T-helper 2 cell treated with Interferon-gamma antibody and Interleukin-4, amounts not matched to agents 100 ng/mL and 5 ng/mL, for 36 hours (primary cell): ENCODE data around the gene FOLR3. TPM values are rescaled to one million over a fixed set of nuclear protein-coding genes. Genes with fewer than 3 reads are reported as not detected.
"Not testable (repeated sequence)": the region's sequence is repeated elsewhere in the genome, so short reads cannot be mapped to it uniquely, and the experiment has no call there.

ENCODE experiments used
- intact Hi-C: fragments of 100-400 bp; cut with micrococcal nuclease; formaldehyde crosslinking; loops from one replicate; pipeline ENCODE4 v1.15.1; 2023
- total RNA-seq: library from RNA; stranded (reverse); gene quantifications from 2 replicates; pipeline ENCODE4 v1.2.3, GENCODE V29; 2022

FOLR3 gene
- total RNA-seq, 1 donor from 2014 or later: not detected

- intact Hi-C loops: no loop called here
Observed at GRCh38 chr11:72120930-72121329, 14.6 kb upstream of the FOLR3 start.

- intact Hi-C loops: no loop called here
Observed at GRCh38 chr11:72122607-72123006, 12.9 kb upstream of the FOLR3 start.

GRCh38 chr11:72123117-72123653, 12.3 kb upstream of the FOLR3 start:
- intact Hi-C loops: no loop called here

- intact Hi-C loops: no loop called here
Observed at GRCh38 chr11:72124046-72124445, 11.5 kb upstream of the FOLR3 start.

GRCh38 chr11:72125956-72126355, 9.6 kb upstream of the FOLR3 start:
- intact Hi-C loops: no loop called here

- intact Hi-C loops: no loop called here
Observed at GRCh38 chr11:72127923-72128322, 7.6 kb upstream of the FOLR3 start.

GRCh38 chr11:72129381-72129780, 6.1 kb upstream of the FOLR3 start:
- intact Hi-C loops: no loop called here

GRCh38 chr11:72132646-72133045, 2.9 kb upstream of the FOLR3 start:
- intact Hi-C loops: no loop called here

GRCh38 chr11:72135891-72136683, 562 bp downstream of the FOLR3 start:
- intact Hi-C loops: no loop called here

GRCh38 chr11:72136684-72137262, 1.2 kb downstream of the FOLR3 start:
- intact Hi-C loops: no loop called here

GRCh38 chr11:72138821-72139390, 3.4 kb downstream of the FOLR3 start:
- intact Hi-C loops: no loop called here

GRCh38 chr11:72139500-72139899, 4.0 kb downstream of the FOLR3 start:
- intact Hi-C loops: no loop called here

GRCh38 chr11:72140661-72141060, 5.1 kb downstream of the FOLR3 start:
- intact Hi-C loops: loop anchor here (5.0 kb wide), 4 partner anchors 38 to 292 kb away; partner anchors contain the start of genes CLPB and LAMTOR1

- intact Hi-C loops: loop anchor here (5.0 kb wide), 4 partner anchors 39 to 291 kb away; partner anchors contain the start of genes CLPB and LAMTOR1
Observed at GRCh38 chr11:72141066-72141465, 5.5 kb downstream of the FOLR3 start.

- intact Hi-C loops: loop anchor here (5.0 kb wide), 4 partner anchors 40 to 290 kb away; partner anchors contain the start of genes CLPB and LAMTOR1
Observed at GRCh38 chr11:72142086-72142485, 6.6 kb downstream of the FOLR3 start.

GRCh38 chr11:72142543-72142942, 7.0 kb downstream of the FOLR3 start:
- intact Hi-C loops: loop anchor here (5.0 kb wide), 4 partner anchors 40 to 290 kb away; partner anchors contain the start of genes CLPB and LAMTOR1

GRCh38 chr11:72144807-72145565, 9.5 kb downstream of the FOLR3 start:
- intact Hi-C loops: loop anchor here (1.0 to 5.0 kb wide), 6 partner anchors 32 to 287 kb away; partner anchors contain the start of genes ANAPC15, CLPB and LAMTOR1

GRCh38 chr11:72146625-72147024, 11.1 kb downstream of the FOLR3 start:
- intact Hi-C loops: no loop called here

GRCh38 chr11:72150882-72151281, 15.4 kb downstream of the FOLR3 start:
- intact Hi-C loops: no loop called here

- intact Hi-C loops: not testable (repeated sequence)
Observed at GRCh38 chr11:72153874-72154273, 18.3 kb downstream of the FOLR3 start.

GRCh38 chr11:72154816-72155215, 19.3 kb downstream of the FOLR3 start:
- intact Hi-C loops: no loop called here
